Uterus (tissue), 2 donors: ENCODE results near the gene PTPRG.

Experiments used
- POLR2A ChIP-seq, 2 donors: fragments of 450-650 bp; IDR thresholded peaks; one replicate each; pipeline ENCODE4 v1.6.1; 2016; ENCODE audit warnings: antibody characterized with exemption in 2 of 2, mild to moderate bottlenecking in 1 of 2, moderate library complexity in 1 of 2
- TF ChIP-seq, protein P1 (sequence below), 4 experiments: fragments of 200-600 bp in 2 of 4; fragments of 450-650 bp in 2 of 4; sonication (generic) in 2 of 4; IDR thresholded peaks; one replicate each; pipeline ENCODE4 v1.5.1; 2016 to 2019; ENCODE audit warnings: antibody characterized with exemption in 4 of 4, mild to moderate bottlenecking in 2 of 4, moderate library complexity in 1 of 4

DNA sequence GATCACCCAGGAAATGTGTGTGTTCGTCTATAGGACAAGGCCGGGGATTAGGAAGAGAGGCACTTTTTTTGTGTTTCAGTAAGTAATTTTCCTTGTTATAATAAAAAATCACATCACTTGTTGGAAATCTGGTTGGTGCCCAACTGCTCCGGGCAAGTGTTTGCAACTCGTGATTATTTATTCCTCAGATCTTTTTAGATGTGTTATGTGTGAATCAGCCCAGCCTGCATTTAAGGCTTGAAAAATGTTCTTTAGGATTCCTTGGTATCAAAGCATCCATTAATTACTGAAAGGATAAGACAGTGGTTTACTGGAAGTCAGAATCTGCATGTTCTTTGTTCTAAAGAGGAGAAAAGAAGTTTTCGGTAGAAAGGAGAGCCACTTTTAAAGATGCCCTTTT, 466.4 kb downstream of the PTPRG start:
- TF ChIP-seq, protein P1, sequence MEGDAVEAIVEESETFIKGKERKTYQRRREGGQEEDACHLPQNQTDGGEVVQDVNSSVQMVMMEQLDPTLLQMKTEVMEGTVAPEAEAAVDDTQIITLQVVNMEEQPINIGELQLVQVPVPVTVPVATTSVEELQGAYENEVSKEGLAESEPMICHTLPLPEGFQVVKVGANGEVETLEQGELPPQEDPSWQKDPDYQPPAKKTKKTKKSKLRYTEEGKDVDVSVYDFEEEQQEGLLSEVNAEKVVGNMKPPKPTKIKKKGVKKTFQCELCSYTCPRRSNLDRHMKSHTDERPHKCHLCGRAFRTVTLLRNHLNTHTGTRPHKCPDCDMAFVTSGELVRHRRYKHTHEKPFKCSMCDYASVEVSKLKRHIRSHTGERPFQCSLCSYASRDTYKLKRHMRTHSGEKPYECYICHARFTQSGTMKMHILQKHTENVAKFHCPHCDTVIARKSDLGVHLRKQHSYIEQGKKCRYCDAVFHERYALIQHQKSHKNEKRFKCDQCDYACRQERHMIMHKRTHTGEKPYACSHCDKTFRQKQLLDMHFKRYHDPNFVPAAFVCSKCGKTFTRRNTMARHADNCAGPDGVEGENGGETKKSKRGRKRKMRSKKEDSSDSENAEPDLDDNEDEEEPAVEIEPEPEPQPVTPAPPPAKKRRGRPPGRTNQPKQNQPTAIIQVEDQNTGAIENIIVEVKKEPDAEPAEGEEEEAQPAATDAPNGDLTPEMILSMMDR (IDR thresholded peaks at IDR 0.05) = no peak
- no peak for TF ChIP-seq POLR2A (IDR thresholded peaks at IDR 0.05)
